Testis (tissue), 3 donors: ENCODE measurements around the gene ADD1. TPM values are rescaled to one million over a fixed set of nuclear protein-coding genes. Genes with fewer than 3 reads are reported as not detected.
A peak's percentile ranks its signal among the peaks of the same experiment; 100 is the strongest.

Experiments used
- DNase-seq: peaks from one replicate; pipeline ENCODE4 v3.0.0-alpha.2; 2019
- H3K27ac ChIP-seq, 2 donors: fragments of 200-600 bp; sonication (generic); one replicate each; pipeline ENCODE4 v1.5.1; 2019
- H3K27me3 ChIP-seq: fragments of 200-600 bp; sonication (generic); one replicate; pipeline ENCODE4 v1.5.1; 2019
- H3K36me3 ChIP-seq: fragments of 200-600 bp; sonication (generic); one replicate; pipeline ENCODE4 v1.5.1; 2017; ENCODE audit warnings: low read depth; ENCODE audit errors: missing control alignments
- H3K4me1 ChIP-seq: fragments of 200-600 bp; sonication (generic); one replicate; pipeline ENCODE4 v1.5.1; 2019
- H3K4me3 ChIP-seq, 2 donors: fragments of 200-600 bp; sonication (generic); one replicate each; pipeline ENCODE4 v1.5.1; 2017 to 2019
- H3K9me3 ChIP-seq: fragments of 200-600 bp; sonication (generic); one replicate; pipeline ENCODE4 v1.5.1; 2017
- CTCF ChIP-seq, 3 experiments: fragments of 450-650 bp in 2 of 3; fragments of 200-600 bp in 1 of 3; sonication (generic) in 1 of 3; IDR thresholded peaks; one replicate each; pipeline ENCODE4 v1.5.1; 2016 to 2019; ENCODE audit warnings: antibody characterized with exemption in 3 of 3, mild to moderate bottlenecking in 2 of 3, moderate library complexity in 1 of 3
- POLR2A ChIP-seq: fragments of 450-650 bp; IDR thresholded peaks from one replicate; pipeline ENCODE4 v1.6.1; 2017; ENCODE audit warnings: antibody characterized with exemption, mild to moderate bottlenecking, moderate library complexity
- WGBS, 2 donors: methylation state at CpG; one replicate each; pipeline ENCODE4 v1.1.5; 2018; 5-methylcytosine and 5-hydroxymethylcytosine counted together
- intact Hi-C: fragments of 100-400 bp; cut with DNase I; formaldehyde crosslinking; loops from one replicate; pipeline ENCODE4 v1.15.1; 2023; ENCODE audit warnings: low total_unique reads
- polyA plus RNA-seq: library from polyadenylated mRNA; stranded (reverse); fragments of 350-450 nt; fragmentation: Illumina TruSeq; extraction: RNeasy Lipid Tissue Mini Kit (QIAGEN cat#74804); gene quantifications from one replicate; pipeline ENCODE4 v1.2.3, GENCODE V29; 2014; ENCODE audit warnings: low read depth, low replicate concordance; ENCODE audit not compliant: insufficient read depth
- total RNA-seq, 2 donors: library from RNA; depleted of rRNA; stranded (reverse); fragments of >200 nt; gene quantifications; one replicate each; pipeline ENCODE4 v1.2.3, GENCODE V29; 2016

The ADD1 gene
- total and polyA plus RNA-seq, 3 donors from 2014 or later: 233 to 355 (median 318) TPM

GRCh38 chr4:2810388-2810787 lies 33.3 kb upstream of the ADD1 start:
- no peak for DNase-seq
- 63 to 79% methylated on average over 4 to 10 of the region's 10 CpGs for WGBS, 2 donors
- H3K9me3 ChIP-seq: no peaks in the 10 kb centered on the region
- TF ChIP-seq POLR2A (no peak), CTCF (IDR thresholded peaks at IDR 0.05) (no peak)
- H3K27me3 ChIP-seq: no peaks in the 10 kb centered on the region
- peak overlapping the region in 1 of 2 donors; percentile 47 for H3K27ac ChIP-seq
- H3K4me1 ChIP-seq: peaks cover 50% of the 10 kb centered on the region
- no peaks in the 10 kb centered on the region for H3K36me3 ChIP-seq
- H3K4me3 ChIP-seq: no peak overlapping the region
- intact Hi-C loops: no loop called here

GRCh38 chr4:2811830-2812611 lies 31.6 kb upstream of the ADD1 start:
- no peaks in the 10 kb centered on the region for H3K9me3 ChIP-seq
- intact Hi-C loops: no loop called here
- peak; percentile 57 for DNase-seq
- peak overlapping the region; percentile 47 to 69 for H3K27ac ChIP-seq
- TF ChIP-seq CTCF (IDR thresholded peaks at IDR 0.05): no peak
- TF ChIP-seq POLR2A: no peak
- H3K4me1 ChIP-seq: peaks cover 33% of the 10 kb centered on the region
- H3K4me3 ChIP-seq: peak overlapping the region in 1 of 2 donors; percentile 32
- no peaks in the 10 kb centered on the region for H3K36me3 ChIP-seq
- WGBS, 2 donors: 33 to 40% methylated on average over 11 to 20 of the region's 21 CpGs
- no peaks in the 10 kb centered on the region for H3K27me3 ChIP-seq

- H3K4me1 ChIP-seq: peaks cover 34% of the 10 kb centered on the region
- TF ChIP-seq POLR2A (no peak), CTCF (IDR thresholded peaks at IDR 0.05) (no peak)
- 38 to 53% methylated on average over 12 to 20 of the region's 20 CpGs for WGBS, 2 donors
- H3K4me3 ChIP-seq: peak overlapping the region in 1 of 2 donors; percentile 32
- DNase-seq: no peak
- H3K36me3 ChIP-seq: no peaks in the 10 kb centered on the region
- no peaks in the 10 kb centered on the region for H3K27me3 ChIP-seq
- H3K9me3 ChIP-seq: no peaks in the 10 kb centered on the region
- H3K27ac ChIP-seq: peak overlapping the region; percentile 47 to 69
- intact Hi-C loops: no loop called here
Measured at GRCh38 chr4:2812612-2813354, 30.9 kb upstream of the ADD1 start.

GRCh38 chr4:2813446-2814405 lies 29.9 kb upstream of the ADD1 start:
- H3K27me3 ChIP-seq: no peaks in the 10 kb centered on the region
- 80 to 84% methylated on average over 13 to 17 of the region's 17 CpGs for WGBS, 2 donors
- intact Hi-C loops: no loop called here
- H3K36me3 ChIP-seq: no peaks in the 10 kb centered on the region
- peaks cover 37% of the 10 kb centered on the region for H3K4me1 ChIP-seq
- DNase-seq: no peak
- H3K27ac ChIP-seq: no peak overlapping the region
- H3K4me3 ChIP-seq: no peak overlapping the region
- H3K9me3 ChIP-seq: no peaks in the 10 kb centered on the region
- TF ChIP-seq POLR2A (no peak), CTCF (IDR thresholded peaks at IDR 0.05) (no peak)
